GM18519 (cell line): ENCODE measurements around the gene FBL.

Source experiments
- ATAC-seq: cut with Tn5 transposase; IDR thresholded peaks from one replicate; pipeline ENCODE4 v1.9.1; 2021; ENCODE audit warnings: mild to moderate bottlenecking, moderate library complexity; ENCODE audit not compliant: unreplicated experiment, low FRiP score

FBL gene

GRCh38 chr19:39802958-39803357 is 43.2 kb downstream of the FBL start:
- ATAC-seq, result no peak

GRCh38 chr19:39797083-39797482 is 49.1 kb downstream of the FBL start:
- no peak for ATAC-seq

- ATAC-seq, result no peak
Observed at GRCh38 chr19:39796000-39796498, 50.1 kb downstream of the FBL start.

GRCh38 chr19:39795001-39795400 is 51.2 kb downstream of the FBL start:
- no peak for ATAC-seq

- ATAC-seq, result no peak
Observed at GRCh38 chr19:39792999-39793546, 53.1 kb downstream of the FBL start.

- ATAC-seq, result no peak
Observed at GRCh38 chr19:39788244-39788643, 57.9 kb downstream of the FBL start.
